Lower lobe of right lung (tissue), 2 donors: ENCODE data around the gene EXD3. TPM values are rescaled to one million over a fixed set of nuclear protein-coding genes. Genes with fewer than 3 reads are reported as not detected.
"Not testable (repeated sequence)": the region's sequence is repeated elsewhere in the genome, so short reads cannot be mapped to it uniquely, and the experiment has no call there.

Experiments used
- ATAC-seq, 2 donors: fragments of 200-7000 bp; cut with Tn5 transposase; one replicate each; pipeline ENCODE4 v1.9.1; 2020 to 2022; ENCODE audit warnings: mild to moderate bottlenecking in 2 of 2, moderate library complexity in 2 of 2
- DNase-seq: peaks from one replicate; pipeline ENCODE4 v3.0.0-alpha.2; 2020
- H3K27ac ChIP-seq: fragments of 200-600 bp; one replicate; pipeline ENCODE4 v1.8.0; 2022
- H3K27me3 ChIP-seq: fragments of 200-600 bp; one replicate; pipeline ENCODE4 v1.8.0; 2022; ENCODE audit warnings: low read depth
- H3K36me3 ChIP-seq: fragments of 200-600 bp; one replicate; pipeline ENCODE4 v1.8.0; 2022; ENCODE audit warnings: mild to moderate bottlenecking
- H3K4me1 ChIP-seq: fragments of 200-600 bp; one replicate; pipeline ENCODE4 v1.8.0; 2022
- H3K4me3 ChIP-seq: fragments of 200-600 bp; one replicate; pipeline ENCODE4 v1.8.0; 2022; ENCODE audit warnings: mild to moderate bottlenecking
- H3K9me3 ChIP-seq: fragments of 200-600 bp; one replicate; pipeline ENCODE4 v1.8.0; 2022
- CTCF ChIP-seq: fragments of 200-600 bp; IDR thresholded peaks from one replicate; pipeline ENCODE4 v1.8.0; 2022; ENCODE audit warnings: antibody characterized with exemption, mild to moderate bottlenecking
- intact Hi-C: fragments of 100-400 bp; cut with DNase I; formaldehyde crosslinking; loops from one replicate; pipeline ENCODE4 v1.11.0; 2022
- total RNA-seq: library from RNA; stranded (reverse); fragmentation: NEBNext Ultra II Directional; extraction: Animal tissue kit (Norgen Biotek cat#: 25700); gene quantifications from one replicate; pipeline ENCODE4 v1.2.1, GENCODE V29; 2021
- donor health status: DM: no; HTN: yes; CAD: no; lungs with severe emphysema.

EXD3 gene
- total RNA-seq, 1 donor from 2014 or later: 25.2 TPM

GRCh38 chr9:137348769-137349470 lies 74.0 kb downstream of the EXD3 start:
- DNase-seq: no peak
- H3K27ac ChIP-seq: no peak overlapping the region
- ATAC-seq: no peak
- intact Hi-C loops: no loop called here
- H3K4me1 ChIP-seq: peaks cover 15% of the 10 kb centered on the region
- peaks cover 6% of the 10 kb centered on the region for H3K36me3 ChIP-seq
- H3K9me3 ChIP-seq: peaks cover 10% of the 10 kb centered on the region
- H3K4me3 ChIP-seq: no peak overlapping the region
- H3K27me3 ChIP-seq: no peaks in the 10 kb centered on the region
- TF ChIP-seq CTCF: no peak

GRCh38 chr9:137347928-137348327 lies 75.0 kb downstream of the EXD3 start:
- no peak overlapping the region for H3K27ac ChIP-seq
- intact Hi-C loops: no loop called here
- peaks cover 6% of the 10 kb centered on the region for H3K36me3 ChIP-seq
- H3K4me1 ChIP-seq: peaks cover 9% of the 10 kb centered on the region
- no peaks in the 10 kb centered on the region for H3K27me3 ChIP-seq
- DNase-seq (no peak), ATAC-seq (no peak)
- peaks cover 11% of the 10 kb centered on the region for H3K9me3 ChIP-seq
- H3K4me3 ChIP-seq: no peak overlapping the region
- TF ChIP-seq CTCF: no peak

GRCh38 chr9:137342482-137342881 lies 80.5 kb downstream of the EXD3 start:
- TF ChIP-seq CTCF: no peak
- H3K9me3 ChIP-seq: peaks cover 16% of the 10 kb centered on the region
- no peaks in the 10 kb centered on the region for H3K36me3 ChIP-seq
- no peaks in the 10 kb centered on the region for H3K4me1 ChIP-seq
- H3K27ac ChIP-seq: no peak overlapping the region
- DNase-seq: no peak
- ATAC-seq: no peak
- H3K4me3 ChIP-seq: no peak overlapping the region
- no peaks in the 10 kb centered on the region for H3K27me3 ChIP-seq
- intact Hi-C loops: no loop called here

- Histone ChIP-seq H3K36me3 (no peaks in the 10 kb centered on the region), H3K27ac (no peak overlapping the region), H3K4me1 (no peaks in the 10 kb centered on the region), H3K27me3 (no peaks in the 10 kb centered on the region), H3K9me3 (peaks cover 16% of the 10 kb centered on the region), H3K4me3 (no peak overlapping the region)
- ATAC-seq (no peak), DNase-seq (no peak)
- intact Hi-C loops: no loop called here
- TF ChIP-seq CTCF: no peak
Measured at GRCh38 chr9:137341227-137341626, 81.7 kb downstream of the EXD3 start.

GRCh38 chr9:137339908-137340462 lies 83.0 kb downstream of the EXD3 start:
- H3K36me3 ChIP-seq, H3K4me3 ChIP-seq, intact Hi-C loops, H3K27ac ChIP-seq, ATAC-seq, H3K4me1 ChIP-seq, DNase-seq, H3K27me3 ChIP-seq: not testable (repeated sequence)
- peaks cover 18% of the 10 kb centered on the region for H3K9me3 ChIP-seq
